Activated CD4-positive, alpha-beta T cell treated with anti-CD3 and anti-CD28 coated beads, Interleukin-2, amount 10 ng/mL, durations not matched to agents 24 days and 14 days (primary cell): ENCODE results near the gene ZNF74. TPM values are rescaled to one million over a fixed set of nuclear protein-coding genes. Genes with fewer than 3 reads are reported as not detected.
"Not testable (repeated sequence)": the region's sequence is repeated elsewhere in the genome, so short reads cannot be mapped to it uniquely, and the experiment has no call there.

Experiments
- DNase-seq: peaks from one replicate; pipeline ENCODE4 v3.0.0; 2022
- H3K27ac Mint-ChIP-seq: one replicate; pipeline ENCODE4 v1.8.0; 2022; ENCODE audit warnings: mild to moderate bottlenecking, mixed read lengths
- H3K27me3 Mint-ChIP-seq: one replicate; pipeline ENCODE4 v1.8.0; 2022; ENCODE audit warnings: mixed read lengths
- H3K36me3 Mint-ChIP-seq: one replicate; pipeline ENCODE4 v1.8.0; 2022; ENCODE audit warnings: low read depth, mild to moderate bottlenecking, mixed read lengths
- H3K4me1 Mint-ChIP-seq: one replicate; pipeline ENCODE4 v1.8.0; 2021; ENCODE audit warnings: mixed read lengths
- H3K4me3 Mint-ChIP-seq: one replicate; pipeline ENCODE4 v1.8.0; 2022; ENCODE audit warnings: mild to moderate bottlenecking, moderate library complexity, mixed read lengths
- H3K9me3 Mint-ChIP-seq: one replicate; pipeline ENCODE4 v1.8.0; 2021; ENCODE audit warnings: mixed read lengths
- intact Hi-C: fragments of 100-400 bp; cut with micrococcal nuclease; formaldehyde crosslinking; loops from one replicate; pipeline ENCODE4 v1.15.1; 2023
- total RNA-seq: library from RNA; stranded (reverse); gene quantifications from 2 replicates; pipeline ENCODE4 v1.2.3, GENCODE V29; 2022

The ZNF74 gene
- total RNA-seq, 1 donor from 2014 or later = 17.0 TPM

- Mint-ChIP-seq H3K4me3 (peak overlapping the region; percentile 35), H3K4me1 (peaks cover 17% of the 10 kb centered on the region), H3K27ac (peak overlapping the region; percentile 76)
- intact Hi-C loops, H3K9me3 Mint-ChIP-seq, DNase-seq, H3K36me3 Mint-ChIP-seq, H3K27me3 Mint-ChIP-seq: not testable (repeated sequence)
Measured at GRCh38 chr22:20364335-20365260, 29.4 kb upstream of the ZNF74 start.

- H3K27me3 Mint-ChIP-seq, H3K27ac Mint-ChIP-seq, intact Hi-C loops, H3K9me3 Mint-ChIP-seq, DNase-seq, H3K4me3 Mint-ChIP-seq, H3K36me3 Mint-ChIP-seq: not testable (repeated sequence)
- peaks cover 17% of the 10 kb centered on the region for H3K4me1 Mint-ChIP-seq
Measured at GRCh38 chr22:20366841-20367240, 27.1 kb upstream of the ZNF74 start.

- DNase-seq, H3K9me3 Mint-ChIP-seq, H3K4me1 Mint-ChIP-seq, H3K27me3 Mint-ChIP-seq, H3K36me3 Mint-ChIP-seq, H3K27ac Mint-ChIP-seq, intact Hi-C loops, H3K4me3 Mint-ChIP-seq: not testable (repeated sequence)
Measured at GRCh38 chr22:20368875-20369274, 25.1 kb upstream of the ZNF74 start.

GRCh38 chr22:20371687-20372086 lies 22.3 kb upstream of the ZNF74 start:
- H3K4me3 Mint-ChIP-seq, H3K36me3 Mint-ChIP-seq, H3K4me1 Mint-ChIP-seq, intact Hi-C loops, DNase-seq, H3K9me3 Mint-ChIP-seq, H3K27ac Mint-ChIP-seq: not testable (repeated sequence)
- peaks cover 10% of the 10 kb centered on the region for H3K27me3 Mint-ChIP-seq

GRCh38 chr22:20372406-20372854 lies 21.5 kb upstream of the ZNF74 start:
- H3K36me3 Mint-ChIP-seq, intact Hi-C loops, H3K4me1 Mint-ChIP-seq, H3K4me3 Mint-ChIP-seq, DNase-seq, H3K27ac Mint-ChIP-seq, H3K9me3 Mint-ChIP-seq: not testable (repeated sequence)
- peaks cover 10% of the 10 kb centered on the region for H3K27me3 Mint-ChIP-seq

- H3K4me1 Mint-ChIP-seq, H3K4me3 Mint-ChIP-seq, H3K36me3 Mint-ChIP-seq, H3K27ac Mint-ChIP-seq, H3K9me3 Mint-ChIP-seq, intact Hi-C loops, DNase-seq: not testable (repeated sequence)
- peaks cover 10% of the 10 kb centered on the region for H3K27me3 Mint-ChIP-seq
Measured at GRCh38 chr22:20373195-20373706, 20.7 kb upstream of the ZNF74 start.

- H3K4me3 Mint-ChIP-seq, intact Hi-C loops, H3K36me3 Mint-ChIP-seq, H3K27me3 Mint-ChIP-seq, H3K4me1 Mint-ChIP-seq, DNase-seq, H3K27ac Mint-ChIP-seq, H3K9me3 Mint-ChIP-seq: not testable (repeated sequence)
Measured at GRCh38 chr22:20374130-20374529, 19.8 kb upstream of the ZNF74 start.

GRCh38 chr22:20376281-20376680 lies 17.7 kb upstream of the ZNF74 start:
- H3K9me3 Mint-ChIP-seq, H3K27ac Mint-ChIP-seq, H3K36me3 Mint-ChIP-seq, H3K4me3 Mint-ChIP-seq, intact Hi-C loops, H3K27me3 Mint-ChIP-seq, DNase-seq, H3K4me1 Mint-ChIP-seq: not testable (repeated sequence)

- H3K4me3 Mint-ChIP-seq, DNase-seq, H3K27ac Mint-ChIP-seq, intact Hi-C loops, H3K36me3 Mint-ChIP-seq, H3K9me3 Mint-ChIP-seq, H3K4me1 Mint-ChIP-seq: not testable (repeated sequence)
- peaks cover 13% of the 10 kb centered on the region for H3K27me3 Mint-ChIP-seq
Measured at GRCh38 chr22:20376983-20377382, 17.0 kb upstream of the ZNF74 start.

GRCh38 chr22:20378110-20378509 lies 15.8 kb upstream of the ZNF74 start:
- Mint-ChIP-seq H3K4me3 (no peak overlapping the region), H3K27ac (no peak overlapping the region)
- intact Hi-C loops = no loop called here

GRCh38 chr22:20378684-20379083 lies 15.3 kb upstream of the ZNF74 start:
- H3K4me1 Mint-ChIP-seq, intact Hi-C loops, H3K36me3 Mint-ChIP-seq, H3K4me3 Mint-ChIP-seq, DNase-seq, H3K27ac Mint-ChIP-seq, H3K9me3 Mint-ChIP-seq: not testable (repeated sequence)
- peaks cover 19% of the 10 kb centered on the region for H3K27me3 Mint-ChIP-seq

More at GRCh38 chr22:20378110-20378509, 15.8 kb upstream of the ZNF74 start:
- no peaks in the 10 kb centered on the region for H3K4me1 Mint-ChIP-seq
- no peaks in the 10 kb centered on the region for H3K36me3 Mint-ChIP-seq
- no peak for DNase-seq
- no peaks in the 10 kb centered on the region for H3K9me3 Mint-ChIP-seq
- peaks cover 15% of the 10 kb centered on the region for H3K27me3 Mint-ChIP-seq

- H3K27me3 Mint-ChIP-seq = peaks cover 23% of the 10 kb centered on the region
- H3K4me3 Mint-ChIP-seq = no peak overlapping the region
- no peaks in the 10 kb centered on the region for H3K9me3 Mint-ChIP-seq
- DNase-seq = no peak
- H3K27ac Mint-ChIP-seq = no peak overlapping the region
- no peaks in the 10 kb centered on the region for H3K36me3 Mint-ChIP-seq
- H3K4me1 Mint-ChIP-seq = no peaks in the 10 kb centered on the region
- intact Hi-C loops = no loop called here
Measured at GRCh38 chr22:20380486-20380885, 13.5 kb upstream of the ZNF74 start.

- H3K27ac Mint-ChIP-seq = no peak overlapping the region
- H3K9me3 Mint-ChIP-seq = no peaks in the 10 kb centered on the region
- no peaks in the 10 kb centered on the region for H3K36me3 Mint-ChIP-seq
- no peaks in the 10 kb centered on the region for H3K4me1 Mint-ChIP-seq
- H3K27me3 Mint-ChIP-seq = peaks cover 31% of the 10 kb centered on the region
- DNase-seq = no peak
- intact Hi-C loops = no loop called here
- H3K4me3 Mint-ChIP-seq = no peak overlapping the region
Measured at GRCh38 chr22:20383538-20383937, 10.4 kb upstream of the ZNF74 start.

GRCh38 chr22:20384171-20384570 lies 9.8 kb upstream of the ZNF74 start:
- no peaks in the 10 kb centered on the region for H3K36me3 Mint-ChIP-seq
- no peaks in the 10 kb centered on the region for H3K9me3 Mint-ChIP-seq
- no peak overlapping the region for H3K27ac Mint-ChIP-seq
- H3K4me3 Mint-ChIP-seq = no peak overlapping the region
- intact Hi-C loops = no loop called here
- peaks cover 31% of the 10 kb centered on the region for H3K27me3 Mint-ChIP-seq
- no peaks in the 10 kb centered on the region for H3K4me1 Mint-ChIP-seq
- DNase-seq = no peak
